Cerebellar nuclear complex (tissue), 1 donor: ENCODE measurements around the gene FEM1A.

Experiments
- DNase-seq, 2 experiments: peaks; one replicate each; lab custom pipeline; 2025; lab: John Stamatoyannopoulos, UW

FEM1A gene

GRCh38 chr19:4847190-4847973 is 55.8 kb downstream of the FEM1A start:
- no peak for DNase-seq

- no peak for DNase-seq
These were observed 57.5 kb downstream of the FEM1A start for GRCh38 chr19:4849019-4849418.
